ENCODE results near the gene KIRREL1.

- TF ChIP-seq CREB1 (IDR thresholded peaks at IDR 0.05; ENCODE audit: low read depth) (no peak), EGR1 (IDR thresholded peaks at IDR 0.05) (no peak), TAF1 (IDR thresholded peaks at IDR 0.05; ENCODE audit: low read depth) (no peak), MAX (IDR thresholded peaks at IDR 0.05) (no peak), REST (IDR thresholded peaks at IDR 0.05; ENCODE audit: low read depth) (no peak), YY1 (IDR thresholded peaks at IDR 0.05; ENCODE audit: low read depth) (no peak), TCF12 (IDR thresholded peaks at IDR 0.05; ENCODE audit: low read depth) (no peak), CEBPB (IDR thresholded peaks at IDR 0.05) (no peak), RAD21 (IDR thresholded peaks at IDR 0.05; ENCODE audit: low read depth) (no peak), EP300 (IDR thresholded peaks at IDR 0.05; ENCODE audit: borderline replicate concordance) (no peak)
Observed at GRCh38 chr1:158062174-158062573, 68.7 kb downstream of the KIRREL1 start.
